Parathyroid adenoma (tissue), 2 donors: ENCODE results near the gene FCER2.
"Not testable (repeated sequence)": the region's sequence is repeated elsewhere in the genome, so short reads cannot be mapped to it uniquely, and the experiment has no call there.

Source experiments
- H2AFZ ChIP-seq: fragments of 300-600 bp; sonication (generic); one replicate; pipeline ENCODE4 v1.7.0; 2017; ENCODE audit warnings: antibody characterized with exemption, mild to moderate bottlenecking
- H3K27ac ChIP-seq: fragments of 300-600 bp; sonication (generic); one replicate; pipeline ENCODE4 v1.7.0; 2017
- H3K27me3 ChIP-seq: fragments of 300-600 bp; sonication (generic); one replicate; pipeline ENCODE4 v1.7.0; 2017; ENCODE audit warnings: low read length; ENCODE audit not compliant: control insufficient read depth, insufficient read depth
- H3K36me3 ChIP-seq: fragments of 300-600 bp; sonication (generic); one replicate; pipeline ENCODE4 v1.7.0; 2017; ENCODE audit warnings: low read length; ENCODE audit not compliant: control insufficient read depth, insufficient read depth
- H3K4me1 ChIP-seq: fragments of 300-600 bp; sonication (generic); one replicate; pipeline ENCODE4 v1.7.0; 2017; ENCODE audit warnings: control low read depth
- H3K4me2 ChIP-seq: fragments of 300-600 bp; sonication (generic); one replicate; pipeline ENCODE4 v1.7.0; 2017; ENCODE audit warnings: low read length
- H3K4me3 ChIP-seq: fragments of 300-600 bp; sonication (generic); one replicate; pipeline ENCODE4 v1.7.0; 2017; ENCODE audit warnings: low read depth, low read length
- H3K79me2 ChIP-seq: fragments of 300-600 bp; sonication (generic); one replicate; pipeline ENCODE4 v1.7.0; 2017; ENCODE audit warnings: control low read depth
- H3K9ac ChIP-seq: fragments of 300-600 bp; sonication (generic); one replicate; pipeline ENCODE4 v1.7.0; 2017; ENCODE audit warnings: mild to moderate bottlenecking
- H3K9me3 ChIP-seq: fragments of 300-600 bp; sonication (generic); one replicate; pipeline ENCODE4 v1.7.0; 2017; ENCODE audit warnings: low read length; ENCODE audit not compliant: control insufficient read depth
- TF ChIP-seq, protein P1 (sequence below): fragments of 300-600 bp; sonication (generic); IDR thresholded peaks from one replicate; pipeline ENCODE4 v1.7.0; 2017; ENCODE audit warnings: antibody characterized with exemption, mild to moderate bottlenecking
- donor health status: primary hyperparathyroidism.

Gene FCER2

DNA sequence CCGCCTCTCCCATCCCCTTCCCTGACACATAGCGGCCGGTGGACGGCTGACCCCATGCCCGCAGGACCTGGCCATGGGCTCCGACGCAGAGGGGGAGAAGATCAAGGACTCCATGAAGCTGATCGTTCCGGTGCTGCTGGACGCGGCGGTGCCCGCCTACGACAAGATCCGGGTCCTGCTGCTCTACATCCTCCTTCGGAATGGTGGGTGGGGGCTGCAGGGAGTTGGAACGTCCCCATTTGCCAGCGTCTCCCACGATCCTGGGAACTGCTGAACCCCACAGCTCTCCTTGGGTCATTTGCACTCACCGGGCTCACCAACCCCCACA is 57.4 kb downstream of the FCER2 start:
- H3K27ac ChIP-seq: no peak overlapping the region
- TF ChIP-seq, protein P1, sequence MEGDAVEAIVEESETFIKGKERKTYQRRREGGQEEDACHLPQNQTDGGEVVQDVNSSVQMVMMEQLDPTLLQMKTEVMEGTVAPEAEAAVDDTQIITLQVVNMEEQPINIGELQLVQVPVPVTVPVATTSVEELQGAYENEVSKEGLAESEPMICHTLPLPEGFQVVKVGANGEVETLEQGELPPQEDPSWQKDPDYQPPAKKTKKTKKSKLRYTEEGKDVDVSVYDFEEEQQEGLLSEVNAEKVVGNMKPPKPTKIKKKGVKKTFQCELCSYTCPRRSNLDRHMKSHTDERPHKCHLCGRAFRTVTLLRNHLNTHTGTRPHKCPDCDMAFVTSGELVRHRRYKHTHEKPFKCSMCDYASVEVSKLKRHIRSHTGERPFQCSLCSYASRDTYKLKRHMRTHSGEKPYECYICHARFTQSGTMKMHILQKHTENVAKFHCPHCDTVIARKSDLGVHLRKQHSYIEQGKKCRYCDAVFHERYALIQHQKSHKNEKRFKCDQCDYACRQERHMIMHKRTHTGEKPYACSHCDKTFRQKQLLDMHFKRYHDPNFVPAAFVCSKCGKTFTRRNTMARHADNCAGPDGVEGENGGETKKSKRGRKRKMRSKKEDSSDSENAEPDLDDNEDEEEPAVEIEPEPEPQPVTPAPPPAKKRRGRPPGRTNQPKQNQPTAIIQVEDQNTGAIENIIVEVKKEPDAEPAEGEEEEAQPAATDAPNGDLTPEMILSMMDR: no peak
- H2AFZ ChIP-seq: no peak overlapping the region
- no peaks in the 10 kb centered on the region for H3K4me1 ChIP-seq
- no peak overlapping the region for H3K9ac ChIP-seq
- no peaks in the 10 kb centered on the region for H3K27me3 ChIP-seq
- H3K79me2 ChIP-seq: no peaks in the 10 kb centered on the region
- no peak overlapping the region for H3K4me3 ChIP-seq
- no peak overlapping the region for H3K4me2 ChIP-seq
- H3K9me3 ChIP-seq: no peaks in the 10 kb centered on the region
- no peaks in the 10 kb centered on the region for H3K36me3 ChIP-seq

GRCh38 chr19:7643629-7644549 is 58.0 kb downstream of the FCER2 start:
- H3K79me2 ChIP-seq, H3K27me3 ChIP-seq, H3K4me1 ChIP-seq, H2AFZ ChIP-seq, H3K4me2 ChIP-seq, H3K36me3 ChIP-seq, H3K9ac ChIP-seq, H3K27ac ChIP-seq, H3K9me3 ChIP-seq, H3K4me3 ChIP-seq: not testable (repeated sequence)

DNA sequence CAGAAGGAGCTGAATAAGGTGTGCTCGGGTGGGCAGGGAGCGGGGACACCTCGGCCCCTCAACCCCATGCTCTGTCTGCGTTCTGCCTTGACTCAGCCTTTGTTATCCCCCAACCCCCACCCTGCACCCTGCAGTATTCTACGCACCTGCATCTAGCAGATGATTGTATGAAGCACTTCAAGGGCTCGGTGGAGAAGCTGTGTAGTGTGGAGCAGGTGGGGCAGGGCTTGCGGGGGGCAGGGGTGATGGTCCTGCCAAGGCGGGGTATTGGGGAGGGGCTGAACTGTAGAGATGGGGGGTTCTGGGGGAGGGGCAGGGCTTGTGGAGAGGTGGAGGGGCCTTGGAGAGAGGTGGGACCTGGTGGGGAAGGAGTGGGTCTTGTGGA is 58.9 kb downstream of the FCER2 start:
- Histone ChIP-seq H3K9me3 (no peaks in the 10 kb centered on the region), H2AFZ (no peak overlapping the region), H3K36me3 (no peaks in the 10 kb centered on the region), H3K79me2 (no peaks in the 10 kb centered on the region), H3K27me3 (no peaks in the 10 kb centered on the region), H3K4me1 (no peaks in the 10 kb centered on the region), H3K4me3 (no peak overlapping the region), H3K27ac (no peak overlapping the region), H3K4me2 (no peak overlapping the region), H3K9ac (no peak overlapping the region)
- TF ChIP-seq, protein P1: no peak

- H3K9ac ChIP-seq: no peak overlapping the region
- no peaks in the 10 kb centered on the region for H3K27me3 ChIP-seq
- no peak overlapping the region for H3K4me2 ChIP-seq
- no peak overlapping the region for H3K4me3 ChIP-seq
- no peak overlapping the region for H3K27ac ChIP-seq
- H3K4me1 ChIP-seq: no peaks in the 10 kb centered on the region
- TF ChIP-seq, protein P1: no peak
- H2AFZ ChIP-seq: no peak overlapping the region
- no peaks in the 10 kb centered on the region for H3K36me3 ChIP-seq
- no peaks in the 10 kb centered on the region for H3K9me3 ChIP-seq
- H3K79me2 ChIP-seq: no peaks in the 10 kb centered on the region
These were observed 59.5 kb downstream of the FCER2 start for GRCh38 chr19:7642295-7643030.
